NOMO-1 treated with dmso at 0.1 percent for 144 hours (cell line): Measurements from ENCODE around the gene HAGH.

Experiments used
- DNase-seq: peaks from one replicate; lab custom pipeline; 2025; ENCODE audit not compliant: unreplicated experiment; lab: John Stamatoyannopoulos, UW

Gene HAGH

GRCh38 chr16:1775846-1776671 is 50.6 kb downstream of the HAGH start:
- no peak for DNase-seq

- DNase-seq = no peak
Observed at GRCh38 chr16:1775006-1775845, 51.4 kb downstream of the HAGH start.

GRCh38 chr16:1774448-1774780 is 52.2 kb downstream of the HAGH start:
- DNase-seq = no peak

- DNase-seq = peak; percentile 68
Observed at GRCh38 chr16:1773703-1774447, 52.8 kb downstream of the HAGH start.

- DNase-seq = peak; percentile 62
Observed at GRCh38 chr16:1772908-1773702, 53.5 kb downstream of the HAGH start, which contains the start of gene MRPS34. TSS of gene MRPS34 (minus strand) at chr16:1773134. CDS start at chr16:1773119, 15 bp downstream.

- no peak for DNase-seq
Observed at GRCh38 chr16:1772362-1772907, 54.2 kb downstream of the HAGH start, which contains the start of gene EME2. TSS of gene EME2 (plus strand) at chr16:1772810. CDS start at chr16:1773228, 418 bp downstream.

- DNase-seq = no peak
Observed at GRCh38 chr16:1771864-1772361, 54.7 kb downstream of the HAGH start.

GRCh38 chr16:1771188-1771863 is 55.3 kb downstream of the HAGH start, which contains the start of gene NME3:
TSS of gene NME3 (minus strand) at chr16:1771543. CDS start at chr16:1771534, 9 bp downstream.
- peak; percentile 23 for DNase-seq

GRCh38 chr16:1770328-1771187 is 56.1 kb downstream of the HAGH start:
- no peak for DNase-seq

GRCh38 chr16:1769402-1770300 is 57.0 kb downstream of the HAGH start:
- no peak for DNase-seq

GRCh38 chr16:1768767-1769401 is 57.7 kb downstream of the HAGH start:
- DNase-seq = no peak

- DNase-seq = no peak
Observed at GRCh38 chr16:1768061-1768766, 58.4 kb downstream of the HAGH start.

GRCh38 chr16:1767116-1767994 is 59.3 kb downstream of the HAGH start:
- DNase-seq = no peak

GRCh38 chr16:1766701-1767100 is 59.9 kb downstream of the HAGH start:
- DNase-seq = no peak

GRCh38 chr16:1766231-1766630 is 60.4 kb downstream of the HAGH start:
- no peak for DNase-seq
